ENCODE results near the gene BLTP3A.

The BLTP3A gene

DNA sequence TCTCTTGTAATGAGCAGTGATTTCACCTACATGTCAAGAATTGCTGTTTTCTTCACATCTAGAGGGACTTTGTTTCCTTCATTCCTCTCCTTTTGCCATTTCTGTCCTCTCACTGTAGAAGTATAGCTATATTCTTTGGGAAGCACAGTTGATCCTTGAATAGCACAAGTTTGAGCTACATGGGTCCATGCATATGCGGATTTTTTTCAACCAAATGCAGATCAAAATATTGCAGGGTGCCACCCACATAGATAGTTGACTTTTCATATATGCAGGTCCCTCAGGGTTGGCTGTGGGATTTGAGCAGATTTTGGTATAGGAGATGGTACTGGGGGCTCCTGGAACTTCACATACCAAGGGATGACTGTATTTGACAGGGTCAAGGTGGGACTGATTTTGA, 41.1 kb downstream of the BLTP3A start:
- no peak for FAIRE-seq

DNA sequence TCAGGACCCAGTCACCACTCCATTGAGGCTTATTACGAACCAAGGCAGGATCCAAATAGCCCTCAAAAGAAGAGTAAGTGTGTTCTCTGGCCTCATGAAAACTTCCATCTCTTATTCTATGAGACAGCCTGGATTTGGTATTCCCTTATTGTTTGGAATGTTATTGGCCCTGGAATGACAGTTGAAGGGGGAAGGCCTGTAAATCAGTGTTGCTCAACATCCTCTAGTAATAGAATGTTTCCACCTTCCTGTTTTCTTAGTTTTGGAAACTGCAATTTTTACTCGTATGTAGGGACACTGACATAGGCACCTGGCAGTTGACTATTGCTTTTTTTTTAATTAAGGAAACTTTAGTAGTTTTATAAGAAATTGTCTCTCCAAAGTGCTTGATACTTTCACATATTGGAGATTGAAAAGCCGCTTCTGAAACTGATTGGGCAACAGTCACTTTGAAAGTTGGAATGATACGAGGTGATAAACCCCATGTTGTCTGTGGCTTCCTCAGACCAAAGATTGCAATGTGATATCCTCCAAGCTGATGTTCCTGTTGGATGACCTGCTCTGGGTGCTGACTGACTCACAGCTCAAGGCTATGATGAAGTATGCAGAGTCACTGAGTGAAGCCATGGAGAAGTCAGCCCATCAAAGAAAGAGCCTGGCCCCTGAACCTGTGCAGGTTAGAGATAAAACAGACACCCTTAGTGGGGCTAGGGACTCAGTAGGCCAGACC, 43.1 kb downstream of the BLTP3A start:
- no peak for FAIRE-seq

DNA sequence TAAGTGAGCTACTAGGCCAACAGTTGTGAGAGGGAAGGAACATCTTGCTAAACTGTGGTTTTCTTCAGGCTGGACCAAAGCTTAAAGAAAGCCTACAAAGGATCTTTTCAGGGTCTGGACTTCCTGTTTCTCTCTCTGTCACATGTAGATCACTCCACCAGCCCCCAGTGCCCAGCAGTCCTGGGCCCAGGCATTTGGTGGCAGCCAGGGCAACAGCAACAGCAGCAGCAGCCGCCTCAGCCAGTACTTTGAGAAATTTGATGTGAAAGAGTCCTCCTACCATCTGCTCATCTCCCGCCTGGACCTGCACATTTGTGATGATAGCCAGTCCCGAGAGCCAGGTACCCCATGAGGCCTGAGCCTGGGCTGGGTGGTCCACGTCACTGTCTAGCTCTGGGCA, 44.1 kb downstream of the BLTP3A start:
- no peak for FAIRE-seq

DNA sequence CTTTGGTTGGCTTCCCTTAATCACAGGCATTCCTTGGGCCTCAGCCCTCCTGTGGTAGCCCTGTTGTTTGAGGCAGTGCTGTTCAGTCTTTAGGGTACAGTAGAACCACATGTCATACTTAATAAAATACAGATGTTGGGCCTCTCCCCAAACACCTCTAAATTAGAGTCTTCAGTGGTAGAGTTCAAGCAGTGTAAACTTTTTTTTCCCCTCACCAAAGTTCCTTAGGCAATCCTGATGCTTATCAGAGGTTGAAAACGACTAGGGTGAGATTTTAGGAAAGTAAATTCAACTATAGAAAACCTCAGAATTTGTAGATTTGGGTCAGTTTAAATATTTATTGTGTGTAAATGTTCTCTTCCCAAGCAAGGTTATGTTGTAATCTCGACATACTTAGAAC, 44.6 kb downstream of the BLTP3A start:
- FAIRE-seq = no peak

DNA sequence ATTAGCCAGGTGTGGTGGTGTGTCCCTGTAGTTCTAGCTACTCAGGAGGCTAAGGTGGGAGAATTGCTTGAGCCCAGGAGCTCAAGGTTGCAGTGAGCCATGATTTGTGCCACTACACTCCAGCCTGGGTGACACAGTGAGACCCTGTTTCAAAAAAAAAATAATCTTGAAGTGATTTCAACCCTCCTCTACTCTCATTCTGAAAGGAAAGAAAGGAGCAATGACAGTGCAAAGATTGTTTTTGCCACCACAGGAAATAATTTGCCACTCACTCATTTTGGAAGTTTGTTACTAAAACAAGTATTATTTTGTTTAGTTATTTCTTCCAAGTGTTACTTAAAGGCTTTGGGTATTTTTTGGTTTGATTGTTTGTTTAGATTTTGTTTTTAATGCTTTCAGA, 45.6 kb downstream of the BLTP3A start:
- FAIRE-seq = no peak

DNA sequence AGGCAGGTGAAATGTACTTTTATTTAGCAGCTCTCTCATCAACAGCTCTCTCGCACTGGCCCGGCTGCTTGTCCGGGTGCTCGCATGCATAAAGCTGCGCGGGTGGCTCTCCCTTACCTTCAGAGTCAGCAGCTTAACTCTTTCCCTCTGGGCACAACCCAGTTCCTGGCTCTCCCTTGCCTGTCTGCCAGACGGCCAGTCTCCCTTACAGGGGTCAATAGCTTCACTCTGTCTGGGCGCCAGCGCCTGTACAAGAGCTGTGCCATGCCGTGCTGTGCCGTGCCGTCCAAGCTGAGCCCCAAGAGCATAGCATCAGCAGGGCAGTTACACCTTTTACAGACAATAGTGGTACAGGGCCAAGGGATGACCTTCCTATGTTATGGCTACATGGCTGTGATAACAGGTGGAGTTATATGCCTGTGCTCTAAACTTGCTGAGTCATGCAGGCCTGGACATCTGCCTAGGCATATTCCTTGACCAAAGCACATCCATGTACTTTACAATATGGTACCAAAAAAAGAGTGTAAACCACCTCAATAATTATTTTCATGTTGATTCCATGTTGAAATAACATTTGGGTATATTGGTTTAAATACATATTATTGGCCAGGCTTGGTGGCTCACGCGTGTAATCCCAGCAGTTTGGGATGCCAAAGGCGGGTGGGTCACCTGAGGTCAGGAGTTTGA, 47.9 kb downstream of the BLTP3A start:
- FAIRE-seq = no peak
